ENCODE data around the gene MYO15A.

DNA sequence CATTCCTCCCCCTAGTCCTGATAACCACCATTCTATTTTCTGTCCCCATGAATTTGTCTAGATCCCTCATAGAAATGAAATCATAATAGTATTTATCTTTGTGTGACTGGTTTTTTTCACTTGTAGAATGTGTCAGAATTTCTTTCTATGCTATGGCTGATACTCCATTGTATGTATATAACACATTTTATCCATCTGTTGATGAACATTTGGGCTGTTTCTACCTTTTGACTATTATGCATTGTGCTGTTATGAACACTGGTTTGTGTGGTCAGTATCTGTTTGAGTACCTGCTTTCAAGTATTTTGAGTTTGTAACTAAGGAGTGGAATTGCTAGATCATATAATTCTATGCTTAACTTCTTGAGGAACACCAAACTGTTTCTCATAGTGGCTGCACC, 36.8 kb upstream of the MYO15A start:
- TF ChIP-seq, protein P1, sequence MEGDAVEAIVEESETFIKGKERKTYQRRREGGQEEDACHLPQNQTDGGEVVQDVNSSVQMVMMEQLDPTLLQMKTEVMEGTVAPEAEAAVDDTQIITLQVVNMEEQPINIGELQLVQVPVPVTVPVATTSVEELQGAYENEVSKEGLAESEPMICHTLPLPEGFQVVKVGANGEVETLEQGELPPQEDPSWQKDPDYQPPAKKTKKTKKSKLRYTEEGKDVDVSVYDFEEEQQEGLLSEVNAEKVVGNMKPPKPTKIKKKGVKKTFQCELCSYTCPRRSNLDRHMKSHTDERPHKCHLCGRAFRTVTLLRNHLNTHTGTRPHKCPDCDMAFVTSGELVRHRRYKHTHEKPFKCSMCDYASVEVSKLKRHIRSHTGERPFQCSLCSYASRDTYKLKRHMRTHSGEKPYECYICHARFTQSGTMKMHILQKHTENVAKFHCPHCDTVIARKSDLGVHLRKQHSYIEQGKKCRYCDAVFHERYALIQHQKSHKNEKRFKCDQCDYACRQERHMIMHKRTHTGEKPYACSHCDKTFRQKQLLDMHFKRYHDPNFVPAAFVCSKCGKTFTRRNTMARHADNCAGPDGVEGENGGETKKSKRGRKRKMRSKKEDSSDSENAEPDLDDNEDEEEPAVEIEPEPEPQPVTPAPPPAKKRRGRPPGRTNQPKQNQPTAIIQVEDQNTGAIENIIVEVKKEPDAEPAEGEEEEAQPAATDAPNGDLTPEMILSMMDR (IDR thresholded peaks at IDR 0.05) = no peak
- TF ChIP-seq POLR2AphosphoS5 (IDR thresholded peaks at IDR 0.05; ENCODE audit: insufficient read depth in 1 of 2, low read depth in 1 of 2) = no peak
- TF ChIP-seq POLR2A (IDR thresholded peaks at IDR 0.05) = no peak
